ENCODE measurements around the gene EMC1. TPM values are rescaled to one million over a fixed set of nuclear protein-coding genes. Genes with fewer than 3 reads are reported as not detected.

Gene EMC1
- total and polyA plus RNA-seq, 2 donors (not counting 1 experiment from before 2014, with no cell fraction given): 33.3 to 78.1 TPM

DNA sequence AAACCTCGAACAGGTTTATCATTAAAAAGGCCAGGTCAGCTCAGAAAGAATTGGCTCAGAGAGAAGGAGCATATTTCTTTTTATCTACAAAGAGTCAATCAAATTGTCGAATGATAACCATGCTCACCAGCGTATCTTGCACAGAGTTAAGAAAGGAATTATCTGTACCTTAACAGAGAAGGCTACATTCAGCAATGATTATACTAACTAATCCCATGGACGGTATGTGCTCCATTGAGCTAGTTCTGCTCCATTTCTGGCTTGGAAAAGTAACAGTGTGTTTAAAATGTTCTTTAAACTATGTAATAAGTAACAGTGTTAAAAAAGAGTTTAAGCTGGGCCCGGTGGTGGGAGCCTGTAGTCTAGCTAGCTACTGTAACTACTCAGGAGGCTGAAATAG, 45.5 kb downstream of the EMC1 start:
- Histone ChIP-seq H3K9me3 (ENCODE audit: control insufficient read depth, insufficient read depth, low read depth, low read length) (no peaks in the 10 kb centered on the region), H2AFZ (ENCODE audit: low read length) (no peak overlapping the region), H3K36me3 (ENCODE audit: control insufficient read depth, insufficient read depth, low read length) (no peaks in the 10 kb centered on the region), H3K79me2 (ENCODE audit: control insufficient read depth, insufficient read depth, low read length) (peaks cover 95% of the 10 kb centered on the region), H4K20me1 (ENCODE audit: control insufficient read depth, extremely low read depth, insufficient read depth, low read length) (peaks cover 5% of the 10 kb centered on the region), H3K9ac (ENCODE audit: insufficient read depth, low read length) (no peak overlapping the region), H3K4me3 (replicated peaks in 1 of 4; ENCODE audit: control extremely low read depth in 1 of 4, insufficient read depth in 1 of 4, low read depth in 3 of 4, low read length in 4 of 4) (no peak overlapping the region), H3K4me1 (ENCODE audit: control insufficient read depth, extremely low read depth, insufficient read depth, low read length) (peaks cover 7% of the 10 kb centered on the region), H3K4me2 (ENCODE audit: extremely low read depth, insufficient read depth, low read length) (no peak overlapping the region), H3K27me3 (ENCODE audit: control insufficient read depth, insufficient read depth, low read length) (no peaks in the 10 kb centered on the region), H3K27ac (ENCODE audit: insufficient read depth, low read length) (no peak overlapping the region)
- DNase-seq (ENCODE audit: low read depth in 2 of 2): no peak
- no peak for TF ChIP-seq EZH2 (IDR thresholded peaks at IDR 0.05; ENCODE audit: low read length, missing control alignments)
- TF ChIP-seq, protein P1, sequence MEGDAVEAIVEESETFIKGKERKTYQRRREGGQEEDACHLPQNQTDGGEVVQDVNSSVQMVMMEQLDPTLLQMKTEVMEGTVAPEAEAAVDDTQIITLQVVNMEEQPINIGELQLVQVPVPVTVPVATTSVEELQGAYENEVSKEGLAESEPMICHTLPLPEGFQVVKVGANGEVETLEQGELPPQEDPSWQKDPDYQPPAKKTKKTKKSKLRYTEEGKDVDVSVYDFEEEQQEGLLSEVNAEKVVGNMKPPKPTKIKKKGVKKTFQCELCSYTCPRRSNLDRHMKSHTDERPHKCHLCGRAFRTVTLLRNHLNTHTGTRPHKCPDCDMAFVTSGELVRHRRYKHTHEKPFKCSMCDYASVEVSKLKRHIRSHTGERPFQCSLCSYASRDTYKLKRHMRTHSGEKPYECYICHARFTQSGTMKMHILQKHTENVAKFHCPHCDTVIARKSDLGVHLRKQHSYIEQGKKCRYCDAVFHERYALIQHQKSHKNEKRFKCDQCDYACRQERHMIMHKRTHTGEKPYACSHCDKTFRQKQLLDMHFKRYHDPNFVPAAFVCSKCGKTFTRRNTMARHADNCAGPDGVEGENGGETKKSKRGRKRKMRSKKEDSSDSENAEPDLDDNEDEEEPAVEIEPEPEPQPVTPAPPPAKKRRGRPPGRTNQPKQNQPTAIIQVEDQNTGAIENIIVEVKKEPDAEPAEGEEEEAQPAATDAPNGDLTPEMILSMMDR (conservative IDR thresholded peaks at IDR 0.05 in 1 of 2, IDR thresholded peaks at IDR 0.05 in 1 of 2; ENCODE audit: low read depth in 1 of 2, low read length in 2 of 2): no peak

- H2AFZ ChIP-seq (ENCODE audit: low read length): no peak overlapping the region
- H3K4me3 ChIP-seq (replicated peaks in 1 of 4; ENCODE audit: control extremely low read depth in 1 of 4, insufficient read depth in 1 of 4, low read depth in 3 of 4, low read length in 4 of 4): no peak overlapping the region
- no peak overlapping the region for H3K4me2 ChIP-seq (ENCODE audit: extremely low read depth, insufficient read depth, low read length)
- TF ChIP-seq, protein P1 (conservative IDR thresholded peaks at IDR 0.05 in 1 of 2, IDR thresholded peaks at IDR 0.05 in 1 of 2; ENCODE audit: low read depth in 1 of 2, low read length in 2 of 2): no peak
- no peak for TF ChIP-seq EZH2 (IDR thresholded peaks at IDR 0.05; ENCODE audit: low read length, missing control alignments)
- no peaks in the 10 kb centered on the region for H3K9me3 ChIP-seq (ENCODE audit: control insufficient read depth, insufficient read depth, low read depth, low read length)
- H3K27ac ChIP-seq (ENCODE audit: insufficient read depth, low read length): no peak overlapping the region
- H3K36me3 ChIP-seq (ENCODE audit: control insufficient read depth, insufficient read depth, low read length): peaks cover 2% of the 10 kb centered on the region
- peaks cover 5% of the 10 kb centered on the region for H4K20me1 ChIP-seq (ENCODE audit: control insufficient read depth, extremely low read depth, insufficient read depth, low read length)
- peaks cover 95% of the 10 kb centered on the region for H3K79me2 ChIP-seq (ENCODE audit: control insufficient read depth, insufficient read depth, low read length)
- H3K9ac ChIP-seq (ENCODE audit: insufficient read depth, low read length): no peak overlapping the region
- H3K4me1 ChIP-seq (ENCODE audit: control insufficient read depth, extremely low read depth, insufficient read depth, low read length): peaks cover 7% of the 10 kb centered on the region
- H3K27me3 ChIP-seq (ENCODE audit: control insufficient read depth, insufficient read depth, low read length): no peaks in the 10 kb centered on the region
- no peak for DNase-seq (ENCODE audit: low read depth in 2 of 2)
These were observed 45.9 kb downstream of the EMC1 start for GRCh38 chr1:19205403-19205802.

DNA sequence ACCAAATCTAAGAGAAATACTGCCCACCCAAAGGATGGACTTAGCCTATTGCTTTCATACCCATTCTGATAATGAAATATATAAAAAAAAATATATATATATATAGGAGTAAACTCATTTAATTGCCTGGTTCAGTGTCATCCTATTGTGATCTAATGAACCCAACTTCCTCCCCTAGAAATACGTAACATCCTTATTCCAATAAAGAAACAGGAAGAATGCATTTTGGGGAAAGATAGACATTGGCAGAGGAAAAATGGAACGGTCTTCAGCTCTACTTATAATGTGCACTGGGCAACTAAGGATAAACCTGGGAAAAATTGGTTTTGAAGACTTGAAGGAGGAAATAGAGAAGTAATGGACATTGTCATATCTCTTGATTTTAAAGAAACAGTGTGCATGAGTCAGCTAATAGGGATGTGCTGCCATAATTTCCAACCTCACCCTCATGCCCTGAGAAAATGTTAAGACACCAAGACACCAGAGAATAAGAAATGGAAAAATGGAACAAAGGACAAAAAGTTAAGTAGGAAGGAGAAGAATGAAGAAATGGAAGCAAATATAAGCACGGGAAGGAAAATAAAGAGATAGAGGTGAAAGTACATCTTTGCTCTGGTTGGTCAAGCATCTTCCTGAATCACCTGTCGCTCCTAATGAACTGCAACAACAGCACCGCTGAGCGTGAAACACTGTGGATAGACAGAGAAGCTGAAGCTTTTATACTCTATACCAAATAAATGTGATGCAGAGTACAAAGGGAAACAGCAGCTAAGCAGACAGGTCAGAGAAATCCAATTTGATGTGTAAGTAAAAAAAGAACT, 46.7 kb downstream of the EMC1 start:
- Histone ChIP-seq H2AFZ (ENCODE audit: low read length) (no peak overlapping the region), H3K9ac (ENCODE audit: insufficient read depth, low read length) (no peak overlapping the region), H3K9me3 (ENCODE audit: control insufficient read depth, insufficient read depth, low read depth, low read length) (no peaks in the 10 kb centered on the region), H3K4me3 (replicated peaks in 1 of 4; ENCODE audit: control extremely low read depth in 1 of 4, insufficient read depth in 1 of 4, low read depth in 3 of 4, low read length in 4 of 4) (no peak overlapping the region), H3K27me3 (ENCODE audit: control insufficient read depth, insufficient read depth, low read length) (no peaks in the 10 kb centered on the region), H4K20me1 (ENCODE audit: control insufficient read depth, extremely low read depth, insufficient read depth, low read length) (peaks cover 5% of the 10 kb centered on the region), H3K27ac (ENCODE audit: insufficient read depth, low read length) (no peak overlapping the region), H3K4me1 (ENCODE audit: control insufficient read depth, extremely low read depth, insufficient read depth, low read length) (peaks cover 7% of the 10 kb centered on the region), H3K36me3 (ENCODE audit: control insufficient read depth, insufficient read depth, low read length) (peaks cover 2% of the 10 kb centered on the region), H3K79me2 (ENCODE audit: control insufficient read depth, insufficient read depth, low read length) (peaks cover 97% of the 10 kb centered on the region), H3K4me2 (ENCODE audit: extremely low read depth, insufficient read depth, low read length) (no peak overlapping the region)
- TF ChIP-seq EZH2 (IDR thresholded peaks at IDR 0.05; ENCODE audit: low read length, missing control alignments): no peak
- TF ChIP-seq, protein P1 (conservative IDR thresholded peaks at IDR 0.05 in 1 of 2, IDR thresholded peaks at IDR 0.05 in 1 of 2; ENCODE audit: low read depth in 1 of 2, low read length in 2 of 2): no peak
- DNase-seq (ENCODE audit: low read depth in 2 of 2): peak; percentile 23 to 35
